HepG2 (cell line): Measurements from ENCODE around the gene PHTF2. TPM values are rescaled to one million over a fixed set of nuclear protein-coding genes. Genes with fewer than 3 reads are reported as not detected.

Experiments used
- ATAC-seq: fragments of 200-7000 bp; cut with Tn5 transposase; 3 replicates; pipeline ENCODE4 v1.9.1; 2020; ENCODE audit warnings: mild to moderate bottlenecking, moderate library complexity
- BruUV-seq: library from RNA; stranded (reverse); fragments of 400-500 nt; replicated peaks from 2 replicates; lab custom pipeline; 2021; lab: Mats Ljungman, UMichigan
- CTCF ChIA-PET: fragments of 300-600 bp; formaldehyde crosslinking; extraction: SDS; loops from one replicate; lab custom pipeline; 2021; ENCODE audit warnings: low total read pairs, inconsistent platforms, low intra/inter-chr PET ratio; lab: Yijun Ruan, JAX
- POLR2A ChIA-PET: fragments of 350-600 bp; sonication (Branson Sonifier 250); formaldehyde crosslinking; loops from one replicate; lab custom pipeline; 2020; ENCODE audit warnings: antibody characterized with exemption, inconsistent platforms; lab: Yijun Ruan, JAX
- DNase-seq: peaks from one replicate; pipeline ENCODE4 v3.0.0-alpha.2; 2015; ENCODE audit warnings: low spot score
- FAIRE-seq: peaks from 3 replicates; lab custom pipeline; 2011; peaks lifted over from hg19 to GRCh38; lab: Jason Lieb, UNC
- H2AFZ ChIP-seq: one replicate; pipeline ENCODE4 v1.6.1; 2011; ENCODE audit warnings: low read length, inconsistent platforms
- H3K27ac ChIP-seq: fragments of 300-600 bp; 3 replicates; pipeline ENCODE4 v1.8.0; 2011; ENCODE audit warnings: mixed run types, mild to moderate bottlenecking, mixed read lengths, low read length, inconsistent platforms; ENCODE audit not compliant: insufficient read depth; ENCODE audit errors: extremely low read length
- H3K27me3 ChIP-seq, 2 experiments: fragments of 200-600 bp in 1 of 2; 2 replicates in 1 of 2; 3 replicates in 1 of 2; pipeline versions ENCODE4 v1.6.0 to v1.8.0; 2011; ENCODE audit warnings: low read length in 2 of 2, mild to moderate bottlenecking in 2 of 2, moderate library complexity in 2 of 2, inconsistent platforms in 1 of 2; ENCODE audit not compliant: insufficient read depth in 2 of 2, control insufficient read depth in 1 of 2
- H3K36me3 ChIP-seq, 2 experiments: fragments of 200-600 bp in 1 of 2; replicated peaks in 1 of 2; 2 replicates in 1 of 2; 3 replicates in 1 of 2; pipeline versions ENCODE4 v1.5.1 to v1.8.0; 2011; ENCODE audit warnings: low read length in 2 of 2, inconsistent platforms in 1 of 2; ENCODE audit not compliant: insufficient read depth in 2 of 2, control insufficient read depth in 1 of 2
- H3K4me1 ChIP-seq: 2 replicates; pipeline ENCODE4 v1.5.1; 2012; ENCODE audit warnings: low read length, inconsistent platforms; ENCODE audit not compliant: insufficient read depth
- H3K4me2 ChIP-seq: 2 replicates; pipeline ENCODE4 v1.6.0; 2011; ENCODE audit warnings: low read depth, low read length, inconsistent platforms
- H3K4me3 ChIP-seq, 3 experiments: fragments of 200-600 bp in 1 of 3; sonication (generic), shearing (Covaris generic) in 1 of 3; replicated peaks in 1 of 3; 2 replicates each; pipeline ENCODE4 v1.5.1; 2011 to 2016; ENCODE audit warnings: low read length in 3 of 3, inconsistent platforms in 2 of 3, low read depth in 2 of 3, mild to moderate bottlenecking in 2 of 3, control low read depth in 1 of 3, mixed read lengths in 1 of 3; ENCODE audit not compliant: insufficient read depth in 1 of 3
- H3K79me2 ChIP-seq: one replicate; pipeline ENCODE4 v1.6.1; 2011; ENCODE audit warnings: low read length, inconsistent platforms; ENCODE audit not compliant: insufficient read depth
- H3K9ac ChIP-seq: 2 replicates; pipeline ENCODE4 v1.6.0; 2011; ENCODE audit warnings: mild to moderate bottlenecking, low read depth, low read length, inconsistent platforms; ENCODE audit not compliant: insufficient read depth
- H3K9me3 ChIP-seq: 2 replicates; pipeline ENCODE4 v1.5.1; 2012; ENCODE audit warnings: mild to moderate bottlenecking, low read length
- H4K20me1 ChIP-seq: 2 replicates; pipeline ENCODE4 v1.6.0; 2011; ENCODE audit warnings: inconsistent platforms, mild to moderate bottlenecking, low read length, moderate library complexity; ENCODE audit not compliant: insufficient read depth
- BRD4 ChIP-seq: sonication (generic); formaldehyde crosslinking; IDR thresholded peaks from 2 replicates; pipeline ENCODE4 v1.4.0; 2020; ENCODE audit warnings: missing genetic modification reagents
- ELK4 ChIP-seq: sonication (generic); formaldehyde crosslinking; IDR thresholded peaks from 2 replicates; pipeline ENCODE4 v1.9.0; 2021; ENCODE audit warnings: missing genetic modification reagents, borderline replicate concordance
- FOXP1 ChIP-seq, 2 experiments: fragments of 450-650 bp in 1 of 2; IDR thresholded peaks; 2 replicates each; pipeline ENCODE4 v1.6.1; 2017 to 2018; ENCODE audit warnings: antibody characterized with exemption in 1 of 2
- NAIF1 ChIP-seq: sonication (generic); formaldehyde crosslinking; IDR thresholded peaks from 2 replicates; pipeline ENCODE4 v1.5.0; 2020; ENCODE audit warnings: mild to moderate bottlenecking, missing genetic modification reagents, borderline replicate concordance
- POGZ ChIP-seq: sonication (generic); formaldehyde crosslinking; IDR thresholded peaks from 2 replicates; pipeline ENCODE4 v1.4.0; 2020; ENCODE audit warnings: mild to moderate bottlenecking, missing genetic modification reagents
- RCOR2 ChIP-seq: IDR thresholded peaks from 2 replicates; pipeline ENCODE4 v1.6.1; 2016; ENCODE audit warnings: missing biosample characterization, missing genetic modification reagents
- ZNF33A ChIP-seq: sonication (generic); formaldehyde crosslinking; IDR thresholded peaks from 2 replicates; pipeline ENCODE4 v1.5.1; 2020; ENCODE audit warnings: missing genetic modification reagents, mild to moderate bottlenecking, moderate library complexity, borderline replicate concordance
- ZNF501 ChIP-seq: sonication (generic); formaldehyde crosslinking; IDR thresholded peaks from 2 replicates; pipeline ENCODE4 v1.5.1; 2020; ENCODE audit warnings: mild to moderate bottlenecking, moderate library complexity, missing genetic modification reagents
- whole genome bisulfite sequencing: methylation state at CpG from one replicate; pipeline ENCODE4 v1.1.6; 2017; ENCODE audit warnings: low lambda C conversion rate; 5-methylcytosine and 5-hydroxymethylcytosine counted together
- in situ Hi-C: cut with HindIII; loops from 2 replicates; pipeline ENCODE4 v1.10.0; 2017; ENCODE audit warnings: low pct_unique_long_range_greater_than_20kb; ENCODE audit not compliant: extremely low pct_ligation_motif_present
- intact Hi-C: fragments of 100-400 bp; cut with micrococcal nuclease; formaldehyde crosslinking; loops from one replicate; pipeline ENCODE4 v1.10.0; 2022; ENCODE audit not compliant: unreplicated experiment
- polyA plus RNA-seq, 8 experiments: library from polyadenylated mRNA; depleted of rRNA in 3 of 8; stranded (reverse) in 7 of 8; unstranded in 1 of 8; fragments of >200 nt; fragmentation: Illumina TruSeq in 4 of 8; extraction: Trizol in 4 of 8; gene quantifications; 2 replicates each; pipeline versions ENCODE4 v1.2.1 to v1.2.3, GENCODE V29; 2011 to 2016; ENCODE audit warnings: low read depth in 4 of 8, missing spikeins in 1 of 8, mixed read lengths in 1 of 8; ENCODE audit not compliant: insufficient read depth in 1 of 8
- total RNA-seq, 5 experiments: library from RNA; depleted of rRNA; stranded (reverse); fragments of >200 nt; fragmentation: Illumina TruSeq; extraction: Trizol; gene quantifications; 2 replicates each; pipeline ENCODE4 v1.2.3, GENCODE V29; 2016; ENCODE audit warnings: low read depth in 1 of 5
- TF ChIP-seq, protein P1 (sequence below): sonication (generic); formaldehyde crosslinking; conservative IDR thresholded peaks from 2 replicates; pipeline ENCODE4 v1.4.0; 2020; ENCODE audit warnings: missing genetic modification reagents
- TF ChIP-seq, protein P2 (sequence below): sonication (generic); formaldehyde crosslinking; IDR thresholded peaks from 2 replicates; pipeline ENCODE4 v1.4.0; 2020; ENCODE audit warnings: mild to moderate bottlenecking, missing genetic modification reagents

The PHTF2 gene
- total and polyA plus RNA-seq, 2 of the 13 experiments (the other 11 are each of a cell fraction or from before 2014, with no cell fraction given) = 7.4 to 10.2 TPM

GRCh38 chr7:77782383-77782782 is 16.2 kb upstream of the PHTF2 start:
- FAIRE-seq (no peak), DNase-seq (no peak), ATAC-seq (no peak)
- Histone ChIP-seq H3K36me3 (peaks cover 3 to 25% of the 10 kb centered on the region in 2 experiments; a peak in 4 of 5 replicates), H3K79me2 (no peaks in the 10 kb centered on the region), H3K9me3 (peaks cover 12% of the 10 kb centered on the region), H3K27ac (no peak overlapping the region), H3K4me1 (peaks cover 14% of the 10 kb centered on the region), H2AFZ (no peak overlapping the region), H3K27me3 (no peaks in the 10 kb centered on the region), H4K20me1 (no peaks in the 10 kb centered on the region), H3K4me3 (no peak overlapping the region), H3K4me2 (no peak overlapping the region), H3K9ac (no peak overlapping the region)
- in situ Hi-C loops = no loop called here
- BruUV-seq = no TSS peak
- intact Hi-C loops = no loop called here
- ChIA-PET POLR2A (no interaction called here), CTCF (no interaction called here)
- WGBS = 95% methylated on average over 4 of the region's 4 CpGs
- TF ChIP-seq ZNF501 (CRISPR knock-in tag) (no peak), RCOR2 (CRISPR knock-in tag) (no peak), BRD4 (CRISPR knock-in tag) (no peak), ELK4 (CRISPR knock-in tag) (no peak), FOXP1 (IDR thresholded peaks at IDR 0.05) (no peak), FOXP1 (CRISPR knock-in tag; IDR thresholded peaks at IDR 0.05) (0 out of 2 replicates have a peak, but pooled peaks have one; percentile 27), POGZ (CRISPR knock-in tag) (no peak)

- CTCF ChIA-PET = no interaction called here
- no peak for TF ChIP-seq ZNF33A (CRISPR knock-in tag)
- TF ChIP-seq, protein P1, sequence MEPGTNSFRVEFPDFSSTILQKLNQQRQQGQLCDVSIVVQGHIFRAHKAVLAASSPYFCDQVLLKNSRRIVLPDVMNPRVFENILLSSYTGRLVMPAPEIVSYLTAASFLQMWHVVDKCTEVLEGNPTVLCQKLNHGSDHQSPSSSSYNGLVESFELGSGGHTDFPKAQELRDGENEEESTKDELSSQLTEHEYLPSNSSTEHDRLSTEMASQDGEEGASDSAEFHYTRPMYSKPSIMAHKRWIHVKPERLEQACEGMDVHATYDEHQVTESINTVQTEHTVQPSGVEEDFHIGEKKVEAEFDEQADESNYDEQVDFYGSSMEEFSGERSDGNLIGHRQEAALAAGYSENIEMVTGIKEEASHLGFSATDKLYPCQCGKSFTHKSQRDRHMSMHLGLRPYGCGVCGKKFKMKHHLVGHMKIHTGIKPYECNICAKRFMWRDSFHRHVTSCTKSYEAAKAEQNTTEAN (CRISPR knock-in tag) = no peak
- TF ChIP-seq, protein P2, sequence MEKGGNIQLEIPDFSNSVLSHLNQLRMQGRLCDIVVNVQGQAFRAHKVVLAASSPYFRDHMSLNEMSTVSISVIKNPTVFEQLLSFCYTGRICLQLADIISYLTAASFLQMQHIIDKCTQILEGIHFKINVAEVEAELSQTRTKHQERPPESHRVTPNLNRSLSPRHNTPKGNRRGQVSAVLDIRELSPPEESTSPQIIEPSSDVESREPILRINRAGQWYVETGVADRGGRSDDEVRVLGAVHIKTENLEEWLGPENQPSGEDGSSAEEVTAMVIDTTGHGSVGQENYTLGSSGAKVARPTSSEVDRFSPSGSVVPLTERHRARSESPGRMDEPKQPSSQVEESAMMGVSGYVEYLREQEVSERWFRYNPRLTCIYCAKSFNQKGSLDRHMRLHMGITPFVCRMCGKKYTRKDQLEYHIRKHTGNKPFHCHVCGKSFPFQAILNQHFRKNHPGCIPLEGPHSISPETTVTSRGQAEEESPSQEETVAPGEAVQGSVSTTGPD (CRISPR knock-in tag) = no peak
- TF ChIP-seq NAIF1 (CRISPR knock-in tag) = no peak
These were observed 15.5 kb upstream of the PHTF2 start for GRCh38 chr7:77783111-77783510.

More at GRCh38 chr7:77783111-77783510, 15.5 kb upstream of the PHTF2 start:
- peaks cover 14% of the 10 kb centered on the region for H3K4me1 ChIP-seq
- ATAC-seq (no peak), DNase-seq (no peak), FAIRE-seq (no peak)
- no peak overlapping the region for H3K9ac ChIP-seq
- peaks cover 12% of the 10 kb centered on the region for H3K9me3 ChIP-seq
- POLR2A ChIA-PET = no interaction called here
- intact Hi-C loops = no loop called here
- no peak overlapping the region for H3K27ac ChIP-seq
- H3K4me2 ChIP-seq = no peak overlapping the region
- no TSS peak for BruUV-seq
- no peaks in the 10 kb centered on the region for H3K79me2 ChIP-seq
- H4K20me1 ChIP-seq = no peaks in the 10 kb centered on the region
- no peak overlapping the region for H3K4me3 ChIP-seq
- 100% methylated on average over 1 of the region's 1 CpG for WGBS
- peaks cover 3 to 23% of the 10 kb centered on the region in 2 experiments; a peak in 4 of 5 replicates for H3K36me3 ChIP-seq
- in situ Hi-C loops = no loop called here
- no peak overlapping the region for H2AFZ ChIP-seq
- no peaks in the 10 kb centered on the region for H3K27me3 ChIP-seq
